ENCODE results near the gene TRIOBP. TPM values are rescaled to one million over a fixed set of nuclear protein-coding genes. Genes with fewer than 3 reads are reported as not detected.

The TRIOBP gene
- total and polyA plus RNA-seq, 2 of the 13 experiments (the other 11 are each of a cell fraction or from before 2014, with no cell fraction given) = 6.1 to 15.4 TPM

DNA sequence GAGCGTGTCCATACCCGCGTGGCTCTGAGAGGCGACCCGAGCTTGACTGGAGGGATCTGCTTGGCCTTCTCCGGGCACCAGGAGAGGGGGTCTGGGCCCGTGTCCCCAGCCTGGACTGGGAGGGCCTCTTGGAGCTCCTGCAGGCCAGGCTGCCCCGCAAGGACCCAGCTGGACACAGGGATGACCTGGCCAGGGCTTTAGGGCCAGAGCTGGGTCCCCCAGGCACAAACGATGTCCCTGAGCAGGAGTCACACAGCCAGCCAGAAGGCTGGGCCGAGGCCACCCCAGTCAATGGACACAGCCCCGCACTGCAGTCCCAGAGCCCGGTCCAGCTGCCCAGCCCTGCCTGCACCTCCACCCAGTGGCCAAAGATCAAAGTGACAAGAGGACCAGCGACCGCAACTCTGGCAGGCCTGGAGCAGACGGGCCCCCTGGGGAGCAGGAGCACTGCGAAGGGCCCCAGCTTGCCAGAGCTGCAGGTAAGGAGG, 38.2 kb downstream of the TRIOBP start (continued):
- TF ChIP-seq, protein P1, sequence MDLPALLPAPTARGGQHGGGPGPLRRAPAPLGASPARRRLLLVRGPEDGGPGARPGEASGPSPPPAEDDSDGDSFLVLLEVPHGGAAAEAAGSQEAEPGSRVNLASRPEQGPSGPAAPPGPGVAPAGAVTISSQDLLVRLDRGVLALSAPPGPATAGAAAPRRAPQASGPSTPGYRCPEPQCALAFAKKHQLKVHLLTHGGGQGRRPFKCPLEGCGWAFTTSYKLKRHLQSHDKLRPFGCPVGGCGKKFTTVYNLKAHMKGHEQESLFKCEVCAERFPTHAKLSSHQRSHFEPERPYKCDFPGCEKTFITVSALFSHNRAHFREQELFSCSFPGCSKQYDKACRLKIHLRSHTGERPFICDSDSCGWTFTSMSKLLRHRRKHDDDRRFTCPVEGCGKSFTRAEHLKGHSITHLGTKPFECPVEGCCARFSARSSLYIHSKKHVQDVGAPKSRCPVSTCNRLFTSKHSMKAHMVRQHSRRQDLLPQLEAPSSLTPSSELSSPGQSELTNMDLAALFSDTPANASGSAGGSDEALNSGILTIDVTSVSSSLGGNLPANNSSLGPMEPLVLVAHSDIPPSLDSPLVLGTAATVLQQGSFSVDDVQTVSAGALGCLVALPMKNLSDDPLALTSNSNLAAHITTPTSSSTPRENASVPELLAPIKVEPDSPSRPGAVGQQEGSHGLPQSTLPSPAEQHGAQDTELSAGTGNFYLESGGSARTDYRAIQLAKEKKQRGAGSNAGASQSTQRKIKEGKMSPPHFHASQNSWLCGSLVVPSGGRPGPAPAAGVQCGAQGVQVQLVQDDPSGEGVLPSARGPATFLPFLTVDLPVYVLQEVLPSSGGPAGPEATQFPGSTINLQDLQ (CRISPR knock-in tag; IDR thresholded peaks at IDR 0.05) = no peak
- TF ChIP-seq ZNF256 (CRISPR knock-in tag; conservative IDR thresholded peaks at IDR 0.05) = no peak
- TF ChIP-seq ZBTB7B (CRISPR knock-in tag; IDR thresholded peaks at IDR 0.05) = peak; percentile 68; the same call in 1 of the 2 replicates
- TF ChIP-seq, protein P2, sequence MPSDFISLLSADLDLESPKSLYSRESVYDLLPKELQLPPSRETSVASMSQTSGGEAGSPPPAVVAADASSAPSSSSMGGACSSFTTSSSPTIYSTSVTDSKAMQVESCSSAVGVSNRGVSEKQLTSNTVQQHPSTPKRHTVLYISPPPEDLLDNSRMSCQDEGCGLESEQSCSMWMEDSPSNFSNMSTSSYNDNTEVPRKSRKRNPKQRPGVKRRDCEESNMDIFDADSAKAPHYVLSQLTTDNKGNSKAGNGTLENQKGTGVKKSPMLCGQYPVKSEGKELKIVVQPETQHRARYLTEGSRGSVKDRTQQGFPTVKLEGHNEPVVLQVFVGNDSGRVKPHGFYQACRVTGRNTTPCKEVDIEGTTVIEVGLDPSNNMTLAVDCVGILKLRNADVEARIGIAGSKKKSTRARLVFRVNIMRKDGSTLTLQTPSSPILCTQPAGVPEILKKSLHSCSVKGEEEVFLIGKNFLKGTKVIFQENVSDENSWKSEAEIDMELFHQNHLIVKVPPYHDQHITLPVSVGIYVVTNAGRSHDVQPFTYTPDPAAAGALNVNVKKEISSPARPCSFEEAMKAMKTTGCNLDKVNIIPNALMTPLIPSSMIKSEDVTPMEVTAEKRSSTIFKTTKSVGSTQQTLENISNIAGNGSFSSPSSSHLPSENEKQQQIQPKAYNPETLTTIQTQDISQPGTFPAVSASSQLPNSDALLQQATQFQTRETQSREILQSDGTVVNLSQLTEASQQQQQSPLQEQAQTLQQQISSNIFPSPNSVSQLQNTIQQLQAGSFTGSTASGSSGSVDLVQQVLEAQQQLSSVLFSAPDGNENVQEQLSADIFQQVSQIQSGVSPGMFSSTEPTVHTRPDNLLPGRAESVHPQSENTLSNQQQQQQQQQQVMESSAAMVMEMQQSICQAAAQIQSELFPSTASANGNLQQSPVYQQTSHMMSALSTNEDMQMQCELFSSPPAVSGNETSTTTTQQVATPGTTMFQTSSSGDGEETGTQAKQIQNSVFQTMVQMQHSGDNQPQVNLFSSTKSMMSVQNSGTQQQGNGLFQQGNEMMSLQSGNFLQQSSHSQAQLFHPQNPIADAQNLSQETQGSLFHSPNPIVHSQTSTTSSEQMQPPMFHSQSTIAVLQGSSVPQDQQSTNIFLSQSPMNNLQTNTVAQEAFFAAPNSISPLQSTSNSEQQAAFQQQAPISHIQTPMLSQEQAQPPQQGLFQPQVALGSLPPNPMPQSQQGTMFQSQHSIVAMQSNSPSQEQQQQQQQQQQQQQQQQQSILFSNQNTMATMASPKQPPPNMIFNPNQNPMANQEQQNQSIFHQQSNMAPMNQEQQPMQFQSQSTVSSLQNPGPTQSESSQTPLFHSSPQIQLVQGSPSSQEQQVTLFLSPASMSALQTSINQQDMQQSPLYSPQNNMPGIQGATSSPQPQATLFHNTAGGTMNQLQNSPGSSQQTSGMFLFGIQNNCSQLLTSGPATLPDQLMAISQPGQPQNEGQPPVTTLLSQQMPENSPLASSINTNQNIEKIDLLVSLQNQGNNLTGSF (CRISPR knock-in tag; IDR thresholded peaks at IDR 0.05) = peak; percentile 51; the same call in 1 of the 2 replicates
- TF ChIP-seq KMT2B (CRISPR knock-in tag; IDR thresholded peaks at IDR 0.05) = no peak
- TF ChIP-seq, protein P3, sequence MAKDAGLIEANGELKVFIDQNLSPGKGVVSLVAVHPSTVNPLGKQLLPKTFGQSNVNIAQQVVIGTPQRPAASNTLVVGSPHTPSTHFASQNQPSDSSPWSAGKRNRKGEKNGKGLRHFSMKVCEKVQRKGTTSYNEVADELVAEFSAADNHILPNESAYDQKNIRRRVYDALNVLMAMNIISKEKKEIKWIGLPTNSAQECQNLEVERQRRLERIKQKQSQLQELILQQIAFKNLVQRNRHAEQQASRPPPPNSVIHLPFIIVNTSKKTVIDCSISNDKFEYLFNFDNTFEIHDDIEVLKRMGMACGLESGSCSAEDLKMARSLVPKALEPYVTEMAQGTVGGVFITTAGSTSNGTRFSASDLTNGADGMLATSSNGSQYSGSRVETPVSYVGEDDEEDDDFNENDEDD (CRISPR knock-in tag; IDR thresholded peaks at IDR 0.05; ENCODE audit: borderline replicate concordance) = no peak
- no peak for TF ChIP-seq MED8 (CRISPR knock-in tag; IDR thresholded peaks at IDR 0.05; ENCODE audit: insufficient replicate concordance)
- no peak for TF ChIP-seq ZHX1 (CRISPR knock-in tag; IDR thresholded peaks at IDR 0.05; ENCODE audit: low read depth)
- no peak for TF ChIP-seq TRIM22 (IDR thresholded peaks at IDR 0.05)
- TF ChIP-seq ONECUT2 (CRISPR knock-in tag; IDR thresholded peaks at IDR 0.05) = no peak
- TF ChIP-seq, protein P4, sequence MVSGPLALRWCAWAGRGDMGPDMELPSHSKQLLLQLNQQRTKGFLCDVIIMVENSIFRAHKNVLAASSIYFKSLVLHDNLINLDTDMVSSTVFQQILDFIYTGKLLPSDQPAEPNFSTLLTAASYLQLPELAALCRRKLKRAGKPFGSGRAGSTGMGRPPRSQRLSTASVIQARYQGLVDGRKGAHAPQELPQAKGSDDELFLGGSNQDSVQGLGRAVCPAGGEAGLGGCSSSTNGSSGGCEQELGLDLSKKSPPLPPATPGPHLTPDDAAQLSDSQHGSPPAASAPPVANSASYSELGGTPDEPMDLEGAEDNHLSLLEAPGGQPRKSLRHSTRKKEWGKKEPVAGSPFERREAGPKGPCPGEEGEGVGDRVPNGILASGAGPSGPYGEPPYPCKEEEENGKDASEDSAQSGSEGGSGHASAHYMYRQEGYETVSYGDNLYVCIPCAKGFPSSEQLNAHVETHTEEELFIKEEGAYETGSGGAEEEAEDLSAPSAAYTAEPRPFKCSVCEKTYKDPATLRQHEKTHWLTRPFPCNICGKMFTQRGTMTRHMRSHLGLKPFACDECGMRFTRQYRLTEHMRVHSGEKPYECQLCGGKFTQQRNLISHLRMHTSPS (CRISPR knock-in tag; IDR thresholded peaks at IDR 0.05; ENCODE audit: low read depth) = no peak
- TF ChIP-seq ARNT2 (CRISPR knock-in tag; IDR thresholded peaks at IDR 0.05; ENCODE audit: low read depth) = no peak
- no peak for TF ChIP-seq ATF7-NPFF (CRISPR knock-in tag; IDR thresholded peaks at IDR 0.05; ENCODE audit: low read depth)
- TF ChIP-seq POLR2G (IDR thresholded peaks at IDR 0.05; ENCODE audit: low read depth, low read length) = peak; percentile 38; the same call in 1 of the 2 replicates
